ENCODE results near the gene MGLL. TPM values are rescaled to one million over a fixed set of nuclear protein-coding genes. Genes with fewer than 3 reads are reported as not detected.

Gene MGLL
- total RNA-seq, 1 donor from 2014 or later = 12.5 TPM

DNA sequence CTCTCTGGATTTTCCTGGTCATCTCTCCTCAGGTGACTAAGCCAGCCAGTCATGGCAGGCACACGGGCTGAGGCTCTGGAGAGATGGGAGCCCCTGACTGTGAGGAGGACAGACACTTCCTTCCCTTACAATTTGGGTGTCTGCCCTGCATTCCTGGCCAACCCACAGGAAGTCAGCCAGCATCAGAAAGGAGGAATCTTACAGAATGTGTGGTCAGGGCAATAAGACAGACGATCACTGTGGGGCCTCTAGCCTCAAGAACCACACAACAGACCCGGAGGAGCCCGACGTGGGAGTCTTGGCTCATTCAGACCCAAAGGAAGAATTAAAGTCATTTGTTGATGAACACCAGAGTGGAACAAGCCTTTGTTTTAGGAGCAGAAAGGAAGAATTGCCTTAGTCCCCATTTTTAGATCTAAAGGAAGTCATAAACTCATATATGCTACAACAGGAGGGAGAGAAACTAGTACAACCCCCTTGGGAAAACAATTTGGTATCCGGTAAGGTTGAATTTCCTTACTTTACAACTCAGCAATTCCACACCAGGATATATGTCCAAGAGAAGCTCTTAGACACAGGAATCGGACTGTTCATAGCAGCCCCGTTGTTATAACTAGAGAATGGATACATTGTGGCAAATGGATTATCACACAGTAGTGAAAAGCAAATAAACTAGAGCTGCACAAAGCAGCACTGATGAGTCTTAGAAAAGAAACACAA is 87.4 kb downstream of the MGLL start:
- Histone ChIP-seq H3K27ac (ENCODE audit: low read depth, low read length) (peak overlapping the region; percentile 59), H3K4me3 (ENCODE audit: low read length in 3 of 3) (peak overlapping the region in 1 of 3 donors; percentile 14), H3K36me3 (ENCODE audit: control insufficient read depth in 3 of 3, insufficient read depth in 3 of 3, low read length in 3 of 3) (peaks cover 0 to 9% (median 0%) of the 10 kb centered on the region in 3 donors), H3K27me3 (ENCODE audit: control insufficient read depth in 3 of 3, insufficient read depth in 3 of 3, low read length in 3 of 3) (no peaks in the 10 kb centered on the region), H3K9ac (ENCODE audit: low read depth in 1 of 3, low read length in 3 of 3) (peak overlapping the region; percentile 4 to 25 (median 12)), H3K9me3 (ENCODE audit: control insufficient read depth in 3 of 3, low read length in 3 of 3) (no peaks in the 10 kb centered on the region), H3K4me1 (ENCODE audit: control insufficient read depth in 3 of 3, insufficient read depth in 3 of 3, low read length in 3 of 3) (peaks cover 72 to 85% (median 74%) of the 10 kb centered on the region in 3 donors)

DNA sequence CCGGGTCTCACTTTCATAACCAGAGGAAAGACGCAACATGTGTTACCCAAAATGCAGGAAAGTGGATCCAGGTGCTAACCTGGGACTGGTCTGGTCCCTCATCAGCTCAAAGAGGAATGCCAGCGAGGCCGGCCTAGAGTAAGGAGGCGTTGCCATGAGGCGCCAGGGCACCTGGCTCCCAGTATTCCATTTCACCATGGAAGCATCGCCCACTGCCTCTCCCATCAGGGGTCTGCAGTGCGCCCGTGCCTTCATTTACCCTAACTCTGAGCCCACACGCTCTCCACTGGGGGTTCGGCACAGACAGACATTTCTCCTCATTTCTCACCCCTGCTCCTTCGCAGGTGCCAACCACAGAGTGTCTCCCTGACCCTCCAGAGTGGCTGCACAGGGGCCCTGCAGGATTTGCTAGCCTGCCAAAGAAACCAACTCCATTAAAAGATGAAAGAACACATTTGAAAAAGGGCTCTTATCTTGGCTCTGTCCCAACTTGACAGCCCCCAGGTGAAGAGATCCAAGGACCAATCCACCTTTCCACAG is 88.1 kb downstream of the MGLL start:
- no peaks in the 10 kb centered on the region for H3K27me3 ChIP-seq (ENCODE audit: control insufficient read depth in 3 of 3, insufficient read depth in 3 of 3, low read length in 3 of 3)
- peaks cover 0 to 9% (median 0%) of the 10 kb centered on the region in 3 donors for H3K36me3 ChIP-seq (ENCODE audit: control insufficient read depth in 3 of 3, insufficient read depth in 3 of 3, low read length in 3 of 3)
- H3K9ac ChIP-seq (ENCODE audit: low read depth in 1 of 3, low read length in 3 of 3) = peak overlapping the region in 1 of 3 donors; percentile 25
- no peaks in the 10 kb centered on the region for H3K9me3 ChIP-seq (ENCODE audit: control insufficient read depth in 3 of 3, low read length in 3 of 3)
- peak overlapping the region; percentile 59 for H3K27ac ChIP-seq (ENCODE audit: low read depth, low read length)
- no peak overlapping the region for H3K4me3 ChIP-seq (ENCODE audit: low read length in 3 of 3)
- H3K4me1 ChIP-seq (ENCODE audit: control insufficient read depth in 3 of 3, insufficient read depth in 3 of 3, low read length in 3 of 3) = peaks cover 69 to 86% (median 72%) of the 10 kb centered on the region in 3 donors

DNA sequence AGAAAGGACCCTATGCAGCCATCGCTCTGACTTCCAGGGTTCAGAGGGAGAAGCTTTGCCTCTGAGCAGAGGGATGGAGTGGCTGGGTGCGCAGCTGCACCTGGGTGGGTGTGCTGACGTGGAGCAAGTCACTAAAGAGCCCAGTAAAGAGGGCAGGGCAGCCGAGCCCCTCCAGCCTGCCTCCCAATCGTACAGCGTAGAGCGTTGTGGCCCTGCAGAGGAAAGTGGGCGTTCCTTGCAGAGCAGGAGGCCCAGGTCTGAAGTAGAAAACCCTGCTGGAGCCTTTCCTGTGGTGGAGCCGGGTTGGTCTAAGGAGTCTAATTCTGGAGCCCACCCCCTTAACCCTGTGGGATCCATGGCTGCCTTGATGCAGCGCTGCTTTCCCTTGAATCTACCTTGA is 88.5 kb downstream of the MGLL start:
- H3K4me1 ChIP-seq (ENCODE audit: control insufficient read depth in 3 of 3, insufficient read depth in 3 of 3, low read length in 3 of 3) = peaks cover 65 to 83% (median 68%) of the 10 kb centered on the region in 3 donors
- no peak overlapping the region for H3K9ac ChIP-seq (ENCODE audit: low read depth in 1 of 3, low read length in 3 of 3)
- no peak overlapping the region for H3K27ac ChIP-seq (ENCODE audit: low read depth, low read length)

DNA sequence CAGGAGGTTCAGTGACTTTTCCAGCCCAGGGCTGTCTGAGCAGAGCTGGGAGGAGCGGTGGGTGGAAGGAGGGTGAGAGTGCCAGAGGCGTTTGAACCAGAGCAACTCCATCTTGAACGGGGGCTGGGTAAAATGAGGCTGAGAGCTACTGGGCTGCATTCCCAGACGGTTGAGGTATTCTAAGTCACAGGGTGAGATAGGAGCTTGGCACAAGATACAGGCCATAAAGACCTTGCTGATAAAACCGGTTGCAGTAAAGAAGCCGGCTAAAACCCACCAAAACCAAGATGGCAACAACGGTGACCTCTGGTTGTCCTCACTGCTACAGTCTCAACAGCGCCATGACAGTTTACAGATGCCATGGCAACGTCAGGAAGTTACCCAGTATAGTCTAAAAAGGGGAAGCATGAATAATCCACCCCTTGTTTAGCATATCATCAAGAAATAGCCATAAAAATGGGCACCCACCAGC is 89.4 kb downstream of the MGLL start:
- Histone ChIP-seq H3K36me3 (ENCODE audit: control insufficient read depth in 3 of 3, insufficient read depth in 3 of 3, low read length in 3 of 3) (peaks cover 0 to 5% (median 0%) of the 10 kb centered on the region in 3 donors), H3K9me3 (ENCODE audit: control insufficient read depth in 3 of 3, low read length in 3 of 3) (no peaks in the 10 kb centered on the region), H3K27ac (ENCODE audit: low read depth, low read length) (peak overlapping the region; percentile 38), H3K4me3 (ENCODE audit: low read length in 3 of 3) (no peak overlapping the region), H3K4me1 (ENCODE audit: control insufficient read depth in 3 of 3, insufficient read depth in 3 of 3, low read length in 3 of 3) (peaks cover 57 to 75% (median 61%) of the 10 kb centered on the region in 3 donors), H3K27me3 (ENCODE audit: control insufficient read depth in 3 of 3, insufficient read depth in 3 of 3, low read length in 3 of 3) (no peaks in the 10 kb centered on the region), H3K9ac (ENCODE audit: low read depth in 1 of 3, low read length in 3 of 3) (peak overlapping the region in 1 of 3 donors; percentile 47)

More for the DNA sequence above, 88.5 kb downstream of the MGLL start:
- no peak overlapping the region for H3K4me3 ChIP-seq (ENCODE audit: low read length in 3 of 3)
- H3K36me3 ChIP-seq (ENCODE audit: control insufficient read depth in 3 of 3, insufficient read depth in 3 of 3, low read length in 3 of 3) = peaks cover 0 to 9% (median 0%) of the 10 kb centered on the region in 3 donors
- no peaks in the 10 kb centered on the region for H3K9me3 ChIP-seq (ENCODE audit: control insufficient read depth in 3 of 3, low read length in 3 of 3)
- no peaks in the 10 kb centered on the region for H3K27me3 ChIP-seq (ENCODE audit: control insufficient read depth in 3 of 3, insufficient read depth in 3 of 3, low read length in 3 of 3)

DNA sequence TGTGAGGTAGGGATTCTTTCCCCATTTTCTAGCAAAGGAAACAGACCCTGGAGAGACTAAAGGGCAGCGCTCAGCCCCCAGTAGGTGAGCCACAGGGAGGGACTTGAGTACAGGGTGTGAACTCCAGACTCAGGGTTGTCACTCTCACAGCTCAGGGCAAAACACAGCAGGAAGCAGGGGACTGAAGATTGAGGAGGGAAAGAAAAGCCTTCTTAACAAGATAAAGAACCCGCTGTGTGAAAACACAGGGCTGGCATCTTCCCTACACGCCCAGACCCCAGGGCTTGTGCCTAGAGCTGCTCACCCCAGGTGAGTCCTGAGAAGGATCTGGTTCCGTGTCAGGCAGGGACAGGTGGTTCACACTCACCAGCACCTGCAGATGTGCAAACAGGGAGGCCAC is 90.0 kb downstream of the MGLL start:
- no peaks in the 10 kb centered on the region for H3K9me3 ChIP-seq (ENCODE audit: control insufficient read depth in 3 of 3, low read length in 3 of 3)
- peaks cover 53 to 71% (median 58%) of the 10 kb centered on the region in 3 donors for H3K4me1 ChIP-seq (ENCODE audit: control insufficient read depth in 3 of 3, insufficient read depth in 3 of 3, low read length in 3 of 3)
- H3K36me3 ChIP-seq (ENCODE audit: control insufficient read depth in 3 of 3, insufficient read depth in 3 of 3, low read length in 3 of 3) = peaks cover 0 to 5% (median 0%) of the 10 kb centered on the region in 3 donors
- peak overlapping the region in 1 of 3 donors; percentile 47 for H3K9ac ChIP-seq (ENCODE audit: low read depth in 1 of 3, low read length in 3 of 3)
- no peaks in the 10 kb centered on the region for H3K27me3 ChIP-seq (ENCODE audit: control insufficient read depth in 3 of 3, insufficient read depth in 3 of 3, low read length in 3 of 3)
- H3K4me3 ChIP-seq (ENCODE audit: low read length in 3 of 3) = no peak overlapping the region
- peak overlapping the region; percentile 38 for H3K27ac ChIP-seq (ENCODE audit: low read depth, low read length)

DNA sequence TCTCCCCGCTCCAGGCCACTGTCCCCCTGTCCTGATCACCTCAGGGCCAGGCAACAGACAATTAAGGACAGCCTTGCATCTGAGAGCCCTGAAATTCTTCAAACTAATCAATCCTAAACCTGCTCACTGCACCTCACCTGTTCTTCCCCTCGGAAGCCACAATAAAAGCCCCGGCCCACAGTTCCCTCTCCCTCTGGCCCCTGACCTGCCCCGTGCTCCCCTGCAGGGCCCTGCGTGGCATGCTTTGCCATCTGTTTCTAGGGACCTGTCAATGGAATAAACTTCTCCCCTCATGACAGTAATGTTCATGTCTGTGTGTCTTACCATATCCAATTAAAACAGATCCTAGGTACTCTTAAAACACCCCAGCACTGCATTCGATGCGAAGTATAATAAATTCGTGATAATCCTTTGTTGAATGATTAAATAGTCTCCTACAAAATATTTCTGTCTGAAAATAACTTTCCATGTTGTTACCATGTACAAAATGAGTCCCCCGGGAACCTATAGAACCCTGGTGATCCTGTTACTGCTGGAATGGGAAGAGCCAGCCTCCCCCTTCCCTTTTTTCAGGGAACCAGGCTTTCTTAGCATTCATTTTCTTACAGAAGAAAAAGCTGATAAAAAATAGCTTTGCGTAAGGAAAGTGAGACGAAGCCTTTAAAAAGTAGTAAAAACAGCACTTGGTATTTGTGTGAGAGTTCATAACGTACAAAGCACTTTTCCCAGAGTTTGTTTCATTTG is 90.6 kb downstream of the MGLL start:
- peaks cover 0 to 5% (median 0%) of the 10 kb centered on the region in 3 donors for H3K36me3 ChIP-seq (ENCODE audit: control insufficient read depth in 3 of 3, insufficient read depth in 3 of 3, low read length in 3 of 3)
- peak overlapping the region; percentile 38 for H3K27ac ChIP-seq (ENCODE audit: low read depth, low read length)
- peaks cover 51 to 65% (median 55%) of the 10 kb centered on the region in 3 donors for H3K4me1 ChIP-seq (ENCODE audit: control insufficient read depth in 3 of 3, insufficient read depth in 3 of 3, low read length in 3 of 3)
- H3K9ac ChIP-seq (ENCODE audit: low read depth in 1 of 3, low read length in 3 of 3) = no peak overlapping the region
- H3K27me3 ChIP-seq (ENCODE audit: control insufficient read depth in 3 of 3, insufficient read depth in 3 of 3, low read length in 3 of 3) = no peaks in the 10 kb centered on the region
- H3K9me3 ChIP-seq (ENCODE audit: control insufficient read depth in 3 of 3, low read length in 3 of 3) = no peaks in the 10 kb centered on the region
- no peak overlapping the region for H3K4me3 ChIP-seq (ENCODE audit: low read length in 3 of 3)

DNA sequence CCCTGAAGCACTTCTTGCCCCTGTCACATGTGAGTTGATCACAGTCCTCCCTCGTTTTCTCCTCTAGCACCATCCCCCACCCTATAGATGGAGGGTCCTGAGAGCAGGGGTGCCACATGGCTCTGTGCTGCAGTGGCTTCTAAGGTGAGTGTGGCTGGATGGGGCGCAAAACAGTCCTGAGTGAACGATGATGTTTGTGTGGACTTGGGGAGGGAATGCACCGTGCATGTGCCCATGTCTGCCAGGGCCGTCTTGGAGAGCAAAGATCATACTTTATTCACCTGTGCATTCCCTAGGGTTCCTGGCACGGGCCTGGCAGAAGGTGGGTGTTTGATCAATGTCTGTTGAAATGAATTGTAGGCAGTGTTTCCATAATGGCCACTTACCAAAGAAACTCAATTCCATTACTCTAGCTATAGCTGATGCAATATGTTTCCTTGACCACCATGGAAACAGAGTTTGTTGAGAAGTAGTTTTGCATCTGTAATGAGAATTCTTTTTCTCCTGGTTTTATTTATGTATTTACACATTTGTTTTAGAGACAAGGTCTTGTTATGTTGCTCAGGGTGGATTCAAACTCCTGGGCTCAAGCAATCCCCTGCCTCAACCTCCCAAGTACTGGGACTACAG is 91.5 kb downstream of the MGLL start:
- Histone ChIP-seq H3K4me1 (ENCODE audit: control insufficient read depth in 3 of 3, insufficient read depth in 3 of 3, low read length in 3 of 3) (peaks cover 44 to 59% (median 48%) of the 10 kb centered on the region in 3 donors), H3K36me3 (ENCODE audit: control insufficient read depth in 3 of 3, insufficient read depth in 3 of 3, low read length in 3 of 3) (peaks cover 0 to 5% (median 0%) of the 10 kb centered on the region in 3 donors), H3K27ac (ENCODE audit: low read depth, low read length) (peak overlapping the region; percentile 61), H3K27me3 (ENCODE audit: control insufficient read depth in 3 of 3, insufficient read depth in 3 of 3, low read length in 3 of 3) (no peaks in the 10 kb centered on the region), H3K9ac (ENCODE audit: low read depth in 1 of 3, low read length in 3 of 3) (no peak overlapping the region), H3K9me3 (ENCODE audit: control insufficient read depth in 3 of 3, low read length in 3 of 3) (no peaks in the 10 kb centered on the region), H3K4me3 (ENCODE audit: low read length in 3 of 3) (no peak overlapping the region)

DNA sequence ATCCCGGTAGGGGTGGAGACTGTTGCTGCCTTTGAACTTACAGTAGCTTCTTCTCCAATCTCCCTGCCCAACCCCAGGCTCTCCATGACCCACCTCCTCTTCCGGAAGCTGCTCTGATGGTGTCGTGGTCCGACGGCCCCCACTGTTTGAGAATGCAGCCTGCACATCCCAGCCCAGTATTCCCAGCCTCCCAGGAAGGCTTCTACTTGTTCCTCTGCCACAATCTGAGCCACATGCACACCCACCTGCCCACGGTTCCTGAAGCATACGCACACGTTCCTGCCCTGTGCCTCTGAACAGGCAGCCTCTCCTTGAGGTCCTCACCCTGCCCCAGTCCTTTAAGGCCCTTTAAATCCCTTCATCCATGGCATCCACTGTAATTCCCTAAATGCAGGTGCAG is 92.1 kb downstream of the MGLL start:
- H3K4me3 ChIP-seq (ENCODE audit: low read length in 3 of 3) = peak overlapping the region in 1 of 3 donors; percentile 5
- no peaks in the 10 kb centered on the region for H3K9me3 ChIP-seq (ENCODE audit: control insufficient read depth in 3 of 3, low read length in 3 of 3)
- H3K9ac ChIP-seq (ENCODE audit: low read depth in 1 of 3, low read length in 3 of 3) = peak overlapping the region in 2 of 3 donors; percentile 9 to 54
- H3K27me3 ChIP-seq (ENCODE audit: control insufficient read depth in 3 of 3, insufficient read depth in 3 of 3, low read length in 3 of 3) = no peaks in the 10 kb centered on the region
- peak overlapping the region; percentile 61 for H3K27ac ChIP-seq (ENCODE audit: low read depth, low read length)
- H3K4me1 ChIP-seq (ENCODE audit: control insufficient read depth in 3 of 3, insufficient read depth in 3 of 3, low read length in 3 of 3) = peaks cover 38 to 52% (median 42%) of the 10 kb centered on the region in 3 donors
- H3K36me3 ChIP-seq (ENCODE audit: control insufficient read depth in 3 of 3, insufficient read depth in 3 of 3, low read length in 3 of 3) = peaks cover 0 to 5% (median 0%) of the 10 kb centered on the region in 3 donors

DNA sequence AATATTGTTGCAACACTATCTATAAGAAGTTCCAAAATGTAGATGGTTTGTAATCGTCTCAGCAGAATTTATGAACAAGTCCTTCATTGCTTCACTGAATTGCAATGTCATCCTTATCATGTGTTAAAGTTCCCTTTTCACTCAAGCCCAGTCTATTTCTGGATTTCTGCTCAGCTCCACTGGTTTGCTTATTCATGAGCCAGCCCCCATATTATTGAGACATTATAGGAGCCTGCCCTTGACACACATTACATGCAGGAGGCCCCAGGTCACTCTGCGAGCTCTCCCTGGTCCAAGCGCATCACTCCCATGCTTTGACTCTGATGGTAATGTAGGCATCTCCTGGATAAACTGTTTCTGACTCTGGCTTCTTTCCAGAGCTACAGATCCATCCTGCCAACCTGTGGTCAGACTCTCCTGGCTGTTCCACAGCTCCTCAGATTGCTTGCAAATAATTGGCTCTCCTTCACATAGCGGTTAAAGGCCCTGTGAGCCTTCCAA is 92.7 kb downstream of the MGLL start:
- Histone ChIP-seq H3K36me3 (ENCODE audit: control insufficient read depth in 3 of 3, insufficient read depth in 3 of 3, low read length in 3 of 3) (peaks cover 0 to 5% (median 0%) of the 10 kb centered on the region in 3 donors), H3K27me3 (ENCODE audit: control insufficient read depth in 3 of 3, insufficient read depth in 3 of 3, low read length in 3 of 3) (no peaks in the 10 kb centered on the region), H3K9ac (ENCODE audit: low read depth in 1 of 3, low read length in 3 of 3) (peak overlapping the region in 2 of 3 donors; percentile 9 to 54), H3K4me1 (ENCODE audit: control insufficient read depth in 3 of 3, insufficient read depth in 3 of 3, low read length in 3 of 3) (peaks cover 32 to 47% (median 40%) of the 10 kb centered on the region in 3 donors), H3K4me3 (ENCODE audit: low read length in 3 of 3) (peak overlapping the region in 1 of 3 donors; percentile 5), H3K27ac (ENCODE audit: low read depth, low read length) (peak overlapping the region; percentile 61), H3K9me3 (ENCODE audit: control insufficient read depth in 3 of 3, low read length in 3 of 3) (no peaks in the 10 kb centered on the region)

All from skeletal muscle tissue (tissue), 4 donors.